Panc1 (cell line): ENCODE data around the gene ECD.

ENCODE experiments used
- CTCF ChIP-seq: fragments of 450-650 bp; IDR thresholded peaks from 2 replicates; pipeline ENCODE4 v1.5.1; 2017; ENCODE audit warnings: mild to moderate bottlenecking
- POLR2AphosphoS5 ChIP-seq: IDR thresholded peaks from 2 replicates; pipeline ENCODE4 v1.6.1; 2012; ENCODE audit warnings: mild to moderate bottlenecking, low read depth, low read length, moderate library complexity
- REST ChIP-seq, 2 experiments: IDR thresholded peaks; 2 replicates each; pipeline ENCODE4 v1.6.1; 2011 to 2012; ENCODE audit warnings: low read depth in 2 of 2, control low read depth in 1 of 2, low read length in 1 of 2, mild to moderate bottlenecking in 1 of 2, moderate library complexity in 1 of 2; ENCODE audit not compliant: insufficient read depth in 1 of 2
- SIN3A ChIP-seq: IDR thresholded peaks from 2 replicates; pipeline ENCODE4 v1.6.1; 2012; ENCODE audit warnings: low read depth, mild to moderate bottlenecking, low read length, moderate library complexity, borderline replicate concordance; ENCODE audit not compliant: insufficient read depth
- TCF7L2 ChIP-seq: IDR thresholded peaks from 2 replicates; pipeline ENCODE4 v1.6.1; 2011; ENCODE audit warnings: mild to moderate bottlenecking, low read depth, low read length, inconsistent platforms

GRCh38 chr10:73205890-73206289 is 38.1 kb upstream of the ECD start:
- TF ChIP-seq TCF7L2 (no peak), CTCF (no peak), POLR2AphosphoS5 (no peak), REST (IDR thresholded peaks at IDR 0.05; ENCODE audit: insufficient read depth in 1 of 2, low read depth in 2 of 2, low read length in 1 of 2) (no peak), SIN3A (no peak)
